ENCODE results near the gene STT3A. TPM values are rescaled to one million over a fixed set of nuclear protein-coding genes. Genes with fewer than 3 reads are reported as not detected.

Gene STT3A
- total and polyA plus RNA-seq, 2 of the 13 experiments (the other 11 are each of a cell fraction or from before 2014, with no cell fraction given), result 229 to 319 TPM

DNA sequence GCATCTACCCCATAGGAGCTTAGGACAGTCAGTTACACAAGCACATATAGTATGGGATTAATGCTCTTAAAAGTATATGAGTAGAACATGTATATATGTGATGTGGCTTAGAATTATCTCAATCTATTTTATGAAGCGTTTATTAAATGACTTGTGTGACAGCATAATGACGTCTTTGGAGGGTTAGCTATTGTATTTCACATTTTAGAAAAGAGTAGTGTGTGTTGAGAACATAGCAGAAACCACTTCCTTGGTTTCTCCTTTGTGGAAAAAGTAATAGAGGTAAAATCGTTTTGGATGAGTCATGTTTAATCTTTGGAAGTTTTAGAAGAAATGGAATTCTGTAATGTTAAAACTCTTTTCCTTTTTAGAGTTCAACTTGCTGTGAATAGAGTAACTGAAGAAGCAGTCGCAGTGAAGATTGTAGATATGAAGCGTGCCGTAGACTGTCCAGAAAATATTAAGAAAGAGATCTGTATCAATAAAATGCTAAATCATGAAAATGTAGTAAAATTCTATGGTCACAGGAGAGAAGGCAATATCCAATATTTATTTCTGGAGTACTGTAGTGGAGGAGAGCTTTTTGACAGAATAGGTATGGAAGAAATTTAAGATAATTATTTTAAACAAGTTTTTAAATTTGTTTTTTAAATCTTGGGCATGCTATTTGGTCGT is 34.7 kb downstream of the STT3A start:
- 66% methylated on average over 7 of the region's 7 CpGs for WGBS (ENCODE audit: low lambda C conversion rate)
- CTCF ChIA-PET (ENCODE audit: low intra/inter-chr PET ratio, low total read pairs), result no interaction called here

More for the DNA sequence above, 34.7 kb downstream of the STT3A start:
- peak overlapping the region; percentile 85 for H3K9ac ChIP-seq (ENCODE audit: insufficient read depth, low read depth, low read length)
- H3K9me3 ChIP-seq (ENCODE audit: low read length), result no peaks in the 10 kb centered on the region
- peak overlapping the region; percentile 87 for H3K27ac ChIP-seq (ENCODE audit: extremely low read length, insufficient read depth, low read length)
- H3K27me3 ChIP-seq (ENCODE audit: control insufficient read depth in 1 of 2, insufficient read depth in 2 of 2, low read length in 2 of 2), result no peaks in the 10 kb centered on the region; a peak in 1 of 5 replicates
- POLR2A ChIA-PET, result interaction anchor here (3.1 kb wide), 1 partner anchor 35 kb away, joined by 24 read pairs; the partner anchor contains the start of gene STT3A
- no peak for DNase-seq (ENCODE audit: low spot score)
- FAIRE-seq, result no peak
- H2AFZ ChIP-seq (ENCODE audit: low read length), result no peak overlapping the region
- peaks cover 27% of the 10 kb centered on the region for H3K79me2 ChIP-seq (ENCODE audit: insufficient read depth, low read length)
- intact Hi-C loops (cut with micrococcal nuclease; ENCODE audit: unreplicated experiment), result no loop called here
- TF ChIP-seq KAT7 (CRISPR knock-in tag; IDR thresholded peaks at IDR 0.05; ENCODE audit: borderline replicate concordance) (no peak), ZNF879 (CRISPR knock-in tag; IDR thresholded peaks at IDR 0.05) (no peak), HMG20B (CRISPR knock-in tag; conservative IDR thresholded peaks at IDR 0.05) (no peak)
- TF ChIP-seq, protein P1, sequence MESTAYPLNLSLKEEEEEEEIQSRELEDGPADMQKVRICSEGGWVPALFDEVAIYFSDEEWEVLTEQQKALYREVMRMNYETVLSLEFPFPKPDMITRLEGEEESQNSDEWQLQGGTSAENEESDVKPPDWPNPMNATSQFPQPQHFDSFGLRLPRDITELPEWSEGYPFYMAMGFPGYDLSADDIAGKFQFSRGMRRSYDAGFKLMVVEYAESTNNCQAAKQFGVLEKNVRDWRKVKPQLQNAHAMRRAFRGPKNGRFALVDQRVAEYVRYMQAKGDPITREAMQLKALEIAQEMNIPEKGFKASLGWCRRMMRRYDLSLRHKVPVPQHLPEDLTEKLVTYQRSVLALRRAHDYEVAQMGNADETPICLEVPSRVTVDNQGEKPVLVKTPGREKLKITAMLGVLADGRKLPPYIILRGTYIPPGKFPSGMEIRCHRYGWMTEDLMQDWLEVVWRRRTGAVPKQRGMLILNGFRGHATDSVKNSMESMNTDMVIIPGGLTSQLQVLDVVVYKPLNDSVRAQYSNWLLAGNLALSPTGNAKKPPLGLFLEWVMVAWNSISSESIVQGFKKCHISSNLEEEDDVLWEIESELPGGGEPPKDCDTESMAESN (CRISPR knock-in tag; conservative IDR thresholded peaks at IDR 0.05), result no peak
- TF ChIP-seq, protein P2, sequence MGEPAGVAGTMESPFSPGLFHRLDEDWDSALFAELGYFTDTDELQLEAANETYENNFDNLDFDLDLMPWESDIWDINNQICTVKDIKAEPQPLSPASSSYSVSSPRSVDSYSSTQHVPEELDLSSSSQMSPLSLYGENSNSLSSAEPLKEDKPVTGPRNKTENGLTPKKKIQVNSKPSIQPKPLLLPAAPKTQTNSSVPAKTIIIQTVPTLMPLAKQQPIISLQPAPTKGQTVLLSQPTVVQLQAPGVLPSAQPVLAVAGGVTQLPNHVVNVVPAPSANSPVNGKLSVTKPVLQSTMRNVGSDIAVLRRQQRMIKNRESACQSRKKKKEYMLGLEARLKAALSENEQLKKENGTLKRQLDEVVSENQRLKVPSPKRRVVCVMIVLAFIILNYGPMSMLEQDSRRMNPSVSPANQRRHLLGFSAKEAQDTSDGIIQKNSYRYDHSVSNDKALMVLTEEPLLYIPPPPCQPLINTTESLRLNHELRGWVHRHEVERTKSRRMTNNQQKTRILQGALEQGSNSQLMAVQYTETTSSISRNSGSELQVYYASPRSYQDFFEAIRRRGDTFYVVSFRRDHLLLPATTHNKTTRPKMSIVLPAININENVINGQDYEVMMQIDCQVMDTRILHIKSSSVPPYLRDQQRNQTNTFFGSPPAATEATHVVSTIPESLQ (CRISPR knock-in tag; conservative IDR thresholded peaks at IDR 0.05), result no peak
- no peak for ATAC-seq
- in situ Hi-C loops (cut with HindIII; ENCODE audit: extremely low pct_ligation_motif_present, low pct_unique_long_range_greater_than_20kb), result loop anchor here (5.0 to 25.0 kb wide), 2 partner anchors 245 to 585 kb away; partner anchors contain the start of genes FAM118B and RPUSD4
- no peaks in the 10 kb centered on the region for H4K20me1 ChIP-seq (ENCODE audit: insufficient read depth, low read length)
- H3K36me3 ChIP-seq (replicated peaks in 1 of 2; ENCODE audit: control insufficient read depth in 1 of 2, insufficient read depth in 2 of 2, low read length in 2 of 2), result peaks cover 4 to 9% of the 10 kb centered on the region in 2 experiments; a peak in 3 of 5 replicates
- peak overlapping the region; percentile 79 to 90 (median 79); a peak in 5 of 6 replicates for H3K4me3 ChIP-seq (replicated peaks in 1 of 3; ENCODE audit: insufficient read depth in 1 of 3, low read depth in 2 of 3, low read length in 3 of 3)
- BruUV-seq (replicated peaks), result no TSS peak
- peaks cover 29% of the 10 kb centered on the region for H3K4me1 ChIP-seq (ENCODE audit: insufficient read depth, low read length)
- peak overlapping the region; percentile 93 for H3K4me2 ChIP-seq (ENCODE audit: low read depth, low read length)
